NB4 (cell line): ENCODE measurements around the gene GPRIN1.

Source experiments
- DNase-seq: peaks from one replicate; pipeline ENCODE4 v3.0.0; 2010; ENCODE audit warnings: low read depth
- H3K4me3 ChIP-seq: one replicate; pipeline ENCODE4 v1.5.1; 2011; ENCODE audit warnings: mild to moderate bottlenecking, low read depth, low read length, moderate library complexity
- CTCF ChIP-seq: IDR thresholded peaks from one replicate; pipeline ENCODE4 v1.5.1; 2012; ENCODE audit warnings: low read depth, low read length
- MAX ChIP-seq: IDR thresholded peaks from 2 replicates; pipeline ENCODE4 v1.6.1; 2011; ENCODE audit warnings: low read depth, low read length
- MYC ChIP-seq: IDR thresholded peaks from 2 replicates; pipeline ENCODE4 v1.6.1; 2011; ENCODE audit warnings: low read depth, low read length
- POLR2A ChIP-seq: IDR thresholded peaks from 2 replicates; pipeline ENCODE4 v1.6.1; 2011; ENCODE audit warnings: mild to moderate bottlenecking; ENCODE audit not compliant: insufficient read length; ENCODE audit errors: extremely low read depth

GPRIN1 gene

GRCh38 chr5:176632745-176633144 is 22.8 kb upstream of the GPRIN1 start:
- no peak overlapping the region for H3K4me3 ChIP-seq
- DNase-seq: no peak
- no peak for TF ChIP-seq POLR2A
- TF ChIP-seq CTCF: no peak
- no peak for TF ChIP-seq MAX
- no peak for TF ChIP-seq MYC

- no peak overlapping the region for H3K4me3 ChIP-seq
- DNase-seq: no peak
- TF ChIP-seq POLR2A: no peak
- no peak for TF ChIP-seq CTCF
- TF ChIP-seq MAX: no peak
- TF ChIP-seq MYC: no peak
Measured at GRCh38 chr5:176631383-176632200, 21.6 kb upstream of the GPRIN1 start.

- TF ChIP-seq CTCF (no peak), MYC (no peak), POLR2A (no peak), MAX (no peak)
- no peak overlapping the region for H3K4me3 ChIP-seq
- DNase-seq: no peak
Measured at GRCh38 chr5:176630681-176631222, 20.8 kb upstream of the GPRIN1 start.

- no peak within 1 kb of the TSS for H3K4me3 ChIP-seq
- no peak for DNase-seq
- TF ChIP-seq POLR2A (no peak), MAX (no peak), MYC (no peak), CTCF (no peak)
Measured at GRCh38 chr5:176629853-176630680, 20.1 kb upstream of the GPRIN1 start, which contains the start of the genes EIF4E1B and SNCB. Gene EIF4E1B, plus strand, starts transcription at chr5:176630675. Its CDS starts 12,113 bp downstream, at chr5:176642788. Gene SNCB, minus strand, starts transcription at chr5:176630534. Its CDS starts 880 bp downstream, at chr5:176629654.

- H3K4me3 ChIP-seq: no peak overlapping the region
- TF ChIP-seq MAX: no peak
- no peak for TF ChIP-seq MYC
- TF ChIP-seq POLR2A: no peak
- no peak for TF ChIP-seq CTCF
- DNase-seq: no peak
Measured at GRCh38 chr5:176629317-176629852, 19.4 kb upstream of the GPRIN1 start.
